Measurements from ENCODE around the gene GALNT7.
A peak's percentile ranks its signal among the peaks of the same experiment; 100 is the strongest.
"Not testable (repeated sequence)": the region's sequence is repeated elsewhere in the genome, so short reads cannot be mapped to it uniquely, and the experiment has no call there.

The GALNT7 gene, protein sequence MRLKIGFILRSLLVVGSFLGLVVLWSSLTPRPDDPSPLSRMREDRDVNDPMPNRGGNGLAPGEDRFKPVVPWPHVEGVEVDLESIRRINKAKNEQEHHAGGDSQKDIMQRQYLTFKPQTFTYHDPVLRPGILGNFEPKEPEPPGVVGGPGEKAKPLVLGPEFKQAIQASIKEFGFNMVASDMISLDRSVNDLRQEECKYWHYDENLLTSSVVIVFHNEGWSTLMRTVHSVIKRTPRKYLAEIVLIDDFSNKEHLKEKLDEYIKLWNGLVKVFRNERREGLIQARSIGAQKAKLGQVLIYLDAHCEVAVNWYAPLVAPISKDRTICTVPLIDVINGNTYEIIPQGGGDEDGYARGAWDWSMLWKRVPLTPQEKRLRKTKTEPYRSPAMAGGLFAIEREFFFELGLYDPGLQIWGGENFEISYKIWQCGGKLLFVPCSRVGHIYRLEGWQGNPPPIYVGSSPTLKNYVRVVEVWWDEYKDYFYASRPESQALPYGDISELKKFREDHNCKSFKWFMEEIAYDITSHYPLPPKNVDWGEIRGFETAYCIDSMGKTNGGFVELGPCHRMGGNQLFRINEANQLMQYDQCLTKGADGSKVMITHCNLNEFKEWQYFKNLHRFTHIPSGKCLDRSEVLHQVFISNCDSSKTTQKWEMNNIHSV

DNA sequence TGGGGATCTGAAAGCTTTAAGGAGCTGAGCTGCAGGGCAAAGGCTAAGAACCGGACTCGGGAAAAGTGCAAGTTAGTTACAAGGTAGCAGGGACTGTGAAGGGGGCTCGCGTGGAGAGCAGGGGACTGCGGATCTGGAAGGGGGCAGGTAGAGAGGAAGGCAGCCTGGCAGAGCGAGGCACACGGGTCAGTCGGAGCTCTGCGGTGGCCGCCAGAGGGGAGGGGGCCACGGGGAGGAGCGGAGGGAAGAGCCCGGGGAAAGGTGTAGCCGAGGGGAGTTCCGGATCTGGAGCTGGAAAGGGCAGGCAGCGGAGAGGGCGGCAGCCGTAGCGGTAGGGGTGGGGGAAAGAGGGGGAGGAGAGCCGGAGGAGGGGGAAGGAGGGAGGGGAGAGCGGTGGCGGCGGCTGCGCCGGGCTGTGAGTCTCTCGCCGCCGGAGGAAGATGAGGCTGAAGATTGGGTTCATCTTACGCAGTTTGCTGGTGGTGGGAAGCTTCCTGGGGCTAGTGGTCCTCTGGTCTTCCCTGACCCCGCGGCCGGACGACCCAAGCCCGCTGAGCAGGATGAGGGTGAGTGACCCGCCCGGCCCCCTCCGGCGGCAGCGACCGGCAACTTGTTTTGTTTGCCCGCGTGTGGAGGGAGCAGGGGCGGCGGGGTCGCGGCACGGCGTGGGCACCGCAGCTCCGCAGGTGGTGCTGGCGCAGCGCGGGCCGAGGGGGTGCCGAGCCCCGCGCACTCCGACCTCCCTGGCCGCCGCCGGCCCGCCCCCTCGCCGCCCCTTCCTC lies at the start of gene GALNT7:
TSS of gene GALNT7 (plus strand) at position 416 of the 782 bp plus-strand sequence. CDS start at position 441, 25 bp downstream.
- no peak for DNase-seq (ENCODE audit: low read depth)
- H3K4me3 ChIP-seq (ENCODE audit: control insufficient read depth, low read depth, low read length) = peak within 1 kb of the TSS; percentile 77
- TF ChIP-seq, protein P1, sequence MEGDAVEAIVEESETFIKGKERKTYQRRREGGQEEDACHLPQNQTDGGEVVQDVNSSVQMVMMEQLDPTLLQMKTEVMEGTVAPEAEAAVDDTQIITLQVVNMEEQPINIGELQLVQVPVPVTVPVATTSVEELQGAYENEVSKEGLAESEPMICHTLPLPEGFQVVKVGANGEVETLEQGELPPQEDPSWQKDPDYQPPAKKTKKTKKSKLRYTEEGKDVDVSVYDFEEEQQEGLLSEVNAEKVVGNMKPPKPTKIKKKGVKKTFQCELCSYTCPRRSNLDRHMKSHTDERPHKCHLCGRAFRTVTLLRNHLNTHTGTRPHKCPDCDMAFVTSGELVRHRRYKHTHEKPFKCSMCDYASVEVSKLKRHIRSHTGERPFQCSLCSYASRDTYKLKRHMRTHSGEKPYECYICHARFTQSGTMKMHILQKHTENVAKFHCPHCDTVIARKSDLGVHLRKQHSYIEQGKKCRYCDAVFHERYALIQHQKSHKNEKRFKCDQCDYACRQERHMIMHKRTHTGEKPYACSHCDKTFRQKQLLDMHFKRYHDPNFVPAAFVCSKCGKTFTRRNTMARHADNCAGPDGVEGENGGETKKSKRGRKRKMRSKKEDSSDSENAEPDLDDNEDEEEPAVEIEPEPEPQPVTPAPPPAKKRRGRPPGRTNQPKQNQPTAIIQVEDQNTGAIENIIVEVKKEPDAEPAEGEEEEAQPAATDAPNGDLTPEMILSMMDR (IDR thresholded peaks at IDR 0.05; ENCODE audit: control insufficient read depth, insufficient read depth, low read depth, low read length, missing control alignments) = no peak

DNA sequence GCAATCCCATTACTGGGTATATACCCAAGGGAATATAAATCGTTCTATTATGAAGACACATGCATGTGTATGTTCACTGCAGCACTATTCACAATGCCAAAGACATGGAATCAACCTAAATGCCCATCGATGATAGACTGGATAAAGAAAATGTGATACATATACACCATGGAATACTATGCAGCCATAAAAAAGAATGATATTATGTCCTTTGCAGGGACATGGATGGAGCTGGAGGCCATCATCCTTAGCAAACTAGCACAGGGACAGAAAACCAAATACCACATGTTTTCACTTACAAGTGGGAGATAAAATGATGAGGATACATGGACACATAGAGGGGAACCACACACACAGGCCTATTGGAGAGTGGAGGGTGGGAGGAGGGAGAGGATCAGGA lies 49.8 kb upstream of the GALNT7 start:
- not testable (repeated sequence) for DNase-seq (ENCODE audit: low read depth); H3K4me3 ChIP-seq (ENCODE audit: control insufficient read depth, low read depth, low read length)

DNA sequence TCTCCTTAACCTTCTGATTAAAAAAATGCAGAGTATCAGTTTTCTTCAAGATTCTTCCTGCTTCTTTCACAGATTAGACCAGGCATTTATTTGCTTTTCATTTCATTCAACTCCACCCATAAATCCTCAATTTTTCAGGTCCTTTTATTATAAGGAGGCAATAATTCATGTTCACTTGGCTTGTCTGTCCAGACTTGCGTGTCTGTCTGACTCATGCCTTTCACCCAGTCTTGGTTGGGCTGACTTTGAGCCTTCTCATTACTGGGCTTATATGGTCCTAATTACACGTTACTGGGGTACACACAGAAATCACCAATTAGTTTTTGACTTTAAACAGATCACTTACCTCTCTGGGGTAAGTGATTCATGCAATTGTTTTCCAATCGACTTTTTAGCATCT lies 48.8 kb upstream of the GALNT7 start:
- no peak for DNase-seq (ENCODE audit: low read depth)
- TF ChIP-seq, protein P1 (IDR thresholded peaks at IDR 0.05; ENCODE audit: control insufficient read depth, insufficient read depth, low read depth, low read length, missing control alignments) = no peak
- no peak overlapping the region for H3K4me3 ChIP-seq (ENCODE audit: control insufficient read depth, low read depth, low read length)

DNA sequence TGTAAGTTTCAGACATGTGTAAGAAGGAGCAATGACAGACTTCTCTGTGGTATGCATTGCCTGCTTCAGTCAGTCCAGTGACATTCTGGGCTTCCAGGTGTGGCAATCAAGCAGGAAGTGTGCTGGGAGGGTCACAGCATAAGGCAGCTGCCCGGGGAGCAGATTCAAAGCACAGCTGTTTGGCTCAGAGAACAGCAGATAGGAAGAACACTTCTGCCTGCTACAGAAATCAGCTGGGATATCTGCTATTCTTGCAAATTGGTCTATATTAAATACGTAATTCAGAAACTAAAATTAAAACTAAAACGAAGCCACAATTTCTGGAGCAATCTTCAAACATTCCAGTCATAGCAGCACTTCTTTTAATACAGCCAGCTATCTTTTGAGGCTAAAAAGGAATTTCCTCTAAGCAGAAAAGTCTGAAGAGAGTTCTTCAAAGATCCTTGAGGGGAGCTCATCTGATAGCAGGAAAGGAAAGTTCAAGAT lies 47.5 kb upstream of the GALNT7 start:
- H3K4me3 ChIP-seq (ENCODE audit: control insufficient read depth, low read depth, low read length) = no peak overlapping the region
- DNase-seq (ENCODE audit: low read depth) = peak; percentile 11
- TF ChIP-seq, protein P1 (IDR thresholded peaks at IDR 0.05; ENCODE audit: control insufficient read depth, insufficient read depth, low read depth, low read length, missing control alignments) = no peak

DNA sequence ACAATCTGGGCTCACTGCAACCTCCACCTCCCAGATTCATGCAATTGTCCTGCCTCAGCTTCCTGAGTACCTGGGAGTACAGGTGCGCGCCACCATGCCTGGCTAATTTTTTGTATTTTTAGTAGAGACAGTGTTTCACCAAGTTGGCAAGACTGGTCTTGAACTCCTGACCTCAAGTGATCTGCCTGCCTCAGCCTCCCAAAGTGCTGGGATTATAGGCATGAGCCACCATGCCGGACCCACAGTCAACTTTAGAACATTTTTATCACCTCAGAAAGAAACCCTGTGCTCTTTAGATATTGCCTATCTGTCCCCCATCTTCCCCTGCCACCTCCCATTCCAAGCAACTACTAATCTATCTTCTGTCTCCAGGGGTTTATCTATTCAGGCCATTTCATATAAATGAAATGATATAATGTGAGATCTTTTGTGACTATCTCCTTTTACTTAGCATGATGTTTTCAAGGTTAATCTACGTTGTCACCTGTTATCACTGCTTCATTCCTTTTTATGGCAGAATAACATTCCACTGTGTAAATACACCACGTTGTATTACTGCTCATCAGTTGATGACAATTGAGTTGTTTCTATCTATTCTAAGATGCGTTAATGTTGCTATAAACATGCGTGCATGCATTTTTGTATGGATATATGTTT lies 44.3 kb upstream of the GALNT7 start:
- no peak for DNase-seq (ENCODE audit: low read depth)
- TF ChIP-seq, protein P1 (IDR thresholded peaks at IDR 0.05; ENCODE audit: control insufficient read depth, insufficient read depth, low read depth, low read length, missing control alignments) = no peak
- H3K4me3 ChIP-seq (ENCODE audit: control insufficient read depth, low read depth, low read length) = no peak overlapping the region

DNA sequence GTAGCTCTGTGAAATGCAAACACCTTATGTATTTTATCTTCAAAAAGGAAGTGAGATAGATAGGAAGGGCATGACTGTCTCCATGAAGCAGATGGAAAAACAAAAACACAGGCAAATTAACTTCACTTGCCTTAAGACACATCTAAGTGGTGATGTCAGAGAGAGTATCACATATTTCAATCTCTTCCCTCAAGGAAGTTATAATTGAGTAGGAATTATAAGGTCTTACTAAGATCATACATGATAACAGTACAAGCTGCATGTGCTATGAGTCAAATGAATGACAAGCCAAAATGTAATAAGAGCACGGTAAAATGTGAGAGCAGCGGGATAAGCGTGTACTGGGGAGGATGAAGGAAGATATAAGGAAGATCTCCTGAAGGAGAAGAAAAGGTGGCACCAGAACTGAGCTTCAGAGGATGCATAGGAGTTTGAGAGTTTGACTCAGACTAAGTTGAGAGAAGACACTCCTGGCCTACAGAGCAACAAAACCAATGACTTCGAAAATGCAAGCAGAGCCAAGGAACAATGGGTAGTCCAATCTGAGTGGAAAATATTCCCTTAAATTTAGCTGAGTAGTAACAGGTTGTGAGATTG lies 43.3 kb upstream of the GALNT7 start:
- no peak overlapping the region for H3K4me3 ChIP-seq (ENCODE audit: control insufficient read depth, low read depth, low read length)
- TF ChIP-seq, protein P1 (IDR thresholded peaks at IDR 0.05; ENCODE audit: control insufficient read depth, insufficient read depth, low read depth, low read length, missing control alignments) = no peak
- no peak for DNase-seq (ENCODE audit: low read depth)
